ENCODE data around the gene CCR6.
"Not testable (repeated sequence)": the region's sequence is repeated elsewhere in the genome, so short reads cannot be mapped to it uniquely, and the experiment has no call there.

CCR6 gene
- total RNA-seq, result 6.2 to 13.4 (median 9.9) reads per million in 3 donors

GRCh38 chr6:167122827-167123657, at the start of gene CCR6:
Gene CCR6 (plus strand): TSS chr6:167123096. CDS start chr6:167136135, 13,039 bp downstream.
- H3K4me1 ChIP-seq (ENCODE audit: control insufficient read depth, insufficient read depth, low read length, poor library complexity, severe bottlenecking), result peaks cover 73% of the 10 kb centered on the region
- peaks cover 4% of the 10 kb centered on the region for H3K36me3 ChIP-seq (ENCODE audit: control insufficient read depth, insufficient read depth, low read length)
- H3K4me3 ChIP-seq (ENCODE audit: insufficient read depth, low read depth, low read length, poor library complexity, severe bottlenecking), result peak within 1 kb of the TSS; percentile 20
- H3K9me3 ChIP-seq (ENCODE audit: control insufficient read depth, low read length), result no peaks in the 10 kb centered on the region
- H3K27me3 ChIP-seq (replicated peaks; ENCODE audit: control insufficient read depth, insufficient read depth, low read length, poor library complexity, severe bottlenecking), result no peaks in the 10 kb centered on the region
- peak within 1 kb of the TSS; percentile 62 for H3K27ac ChIP-seq (ENCODE audit: insufficient read depth, low read length, poor library complexity, severe bottlenecking)
- DNase-seq, result no peak

- H3K4me1 ChIP-seq (ENCODE audit: control insufficient read depth, insufficient read depth, low read length, poor library complexity, severe bottlenecking), result no peaks in the 10 kb centered on the region
- no peaks in the 10 kb centered on the region for H3K36me3 ChIP-seq (ENCODE audit: control insufficient read depth, insufficient read depth, low read length)
- no peak overlapping the region for H3K4me3 ChIP-seq (ENCODE audit: insufficient read depth, low read depth, low read length, poor library complexity, severe bottlenecking)
- H3K27ac ChIP-seq (ENCODE audit: insufficient read depth, low read length, poor library complexity, severe bottlenecking), result no peak overlapping the region
- H3K9me3 ChIP-seq (ENCODE audit: control insufficient read depth, low read length), result no peaks in the 10 kb centered on the region
- H3K27me3 ChIP-seq (replicated peaks; ENCODE audit: control insufficient read depth, insufficient read depth, low read length, poor library complexity, severe bottlenecking), result no peaks in the 10 kb centered on the region
- no peak for DNase-seq
Observed at GRCh38 chr6:167073679-167074274, 49.1 kb upstream of the CCR6 start.

GRCh38 chr6:167077241-167077932, 45.5 kb upstream of the CCR6 start:
- H3K9me3 ChIP-seq (ENCODE audit: control insufficient read depth, low read length), result no peaks in the 10 kb centered on the region
- H3K4me1 ChIP-seq (ENCODE audit: control insufficient read depth, insufficient read depth, low read length, poor library complexity, severe bottlenecking), result peaks cover 11% of the 10 kb centered on the region
- H3K36me3 ChIP-seq (ENCODE audit: control insufficient read depth, insufficient read depth, low read length), result no peaks in the 10 kb centered on the region
- no peak overlapping the region for H3K4me3 ChIP-seq (ENCODE audit: insufficient read depth, low read depth, low read length, poor library complexity, severe bottlenecking)
- no peak for DNase-seq
- no peaks in the 10 kb centered on the region for H3K27me3 ChIP-seq (replicated peaks; ENCODE audit: control insufficient read depth, insufficient read depth, low read length, poor library complexity, severe bottlenecking)
- H3K27ac ChIP-seq (ENCODE audit: insufficient read depth, low read length, poor library complexity, severe bottlenecking), result no peak overlapping the region

- no peak for DNase-seq
- Histone ChIP-seq H3K4me1 (ENCODE audit: control insufficient read depth, insufficient read depth, low read length, poor library complexity, severe bottlenecking) (peaks cover 11% of the 10 kb centered on the region), H3K4me3 (ENCODE audit: insufficient read depth, low read depth, low read length, poor library complexity, severe bottlenecking) (no peak overlapping the region), H3K27ac (ENCODE audit: insufficient read depth, low read length, poor library complexity, severe bottlenecking) (no peak overlapping the region), H3K36me3 (ENCODE audit: control insufficient read depth, insufficient read depth, low read length) (no peaks in the 10 kb centered on the region), H3K27me3 (replicated peaks; ENCODE audit: control insufficient read depth, insufficient read depth, low read length, poor library complexity, severe bottlenecking) (no peaks in the 10 kb centered on the region), H3K9me3 (ENCODE audit: control insufficient read depth, low read length) (no peaks in the 10 kb centered on the region)
Observed at GRCh38 chr6:167078745-167079144, 44.2 kb upstream of the CCR6 start.

GRCh38 chr6:167079853-167080297, 43.0 kb upstream of the CCR6 start:
- DNase-seq, result peak; percentile 53 to 59 (median 58)
- Histone ChIP-seq H3K36me3 (ENCODE audit: control insufficient read depth, insufficient read depth, low read length) (no peaks in the 10 kb centered on the region), H3K4me3 (ENCODE audit: insufficient read depth, low read depth, low read length, poor library complexity, severe bottlenecking) (no peak overlapping the region), H3K27ac (ENCODE audit: insufficient read depth, low read length, poor library complexity, severe bottlenecking) (no peak overlapping the region), H3K27me3 (replicated peaks; ENCODE audit: control insufficient read depth, insufficient read depth, low read length, poor library complexity, severe bottlenecking) (no peaks in the 10 kb centered on the region), H3K9me3 (ENCODE audit: control insufficient read depth, low read length) (no peaks in the 10 kb centered on the region), H3K4me1 (ENCODE audit: control insufficient read depth, insufficient read depth, low read length, poor library complexity, severe bottlenecking) (peaks cover 11% of the 10 kb centered on the region)

- Histone ChIP-seq H3K36me3 (ENCODE audit: control insufficient read depth, insufficient read depth, low read length) (no peaks in the 10 kb centered on the region), H3K27me3 (replicated peaks; ENCODE audit: control insufficient read depth, insufficient read depth, low read length, poor library complexity, severe bottlenecking) (no peaks in the 10 kb centered on the region), H3K4me1 (ENCODE audit: control insufficient read depth, insufficient read depth, low read length, poor library complexity, severe bottlenecking) (peaks cover 25% of the 10 kb centered on the region), H3K4me3 (ENCODE audit: insufficient read depth, low read depth, low read length, poor library complexity, severe bottlenecking) (no peak overlapping the region), H3K27ac (ENCODE audit: insufficient read depth, low read length, poor library complexity, severe bottlenecking) (no peak overlapping the region), H3K9me3 (ENCODE audit: control insufficient read depth, low read length) (no peaks in the 10 kb centered on the region)
- DNase-seq, result no peak
Observed at GRCh38 chr6:167087857-167088354, 35.0 kb upstream of the CCR6 start.

GRCh38 chr6:167088741-167089140, 34.2 kb upstream of the CCR6 start:
- not testable (repeated sequence) for DNase-seq; H3K9me3 ChIP-seq (ENCODE audit: control insufficient read depth, low read length); H3K27ac ChIP-seq (ENCODE audit: insufficient read depth, low read length, poor library complexity, severe bottlenecking); H3K4me3 ChIP-seq (ENCODE audit: insufficient read depth, low read depth, low read length, poor library complexity, severe bottlenecking); H3K27me3 ChIP-seq (replicated peaks; ENCODE audit: control insufficient read depth, insufficient read depth, low read length, poor library complexity, severe bottlenecking); H3K36me3 ChIP-seq (ENCODE audit: control insufficient read depth, insufficient read depth, low read length)
- H3K4me1 ChIP-seq (ENCODE audit: control insufficient read depth, insufficient read depth, low read length, poor library complexity, severe bottlenecking), result peaks cover 33% of the 10 kb centered on the region

- H3K27ac ChIP-seq (ENCODE audit: insufficient read depth, low read length, poor library complexity, severe bottlenecking), result no peak overlapping the region
- no peaks in the 10 kb centered on the region for H3K36me3 ChIP-seq (ENCODE audit: control insufficient read depth, insufficient read depth, low read length)
- H3K27me3 ChIP-seq (replicated peaks; ENCODE audit: control insufficient read depth, insufficient read depth, low read length, poor library complexity, severe bottlenecking), result no peaks in the 10 kb centered on the region
- peaks cover 40% of the 10 kb centered on the region for H3K4me1 ChIP-seq (ENCODE audit: control insufficient read depth, insufficient read depth, low read length, poor library complexity, severe bottlenecking)
- no peak overlapping the region for H3K4me3 ChIP-seq (ENCODE audit: insufficient read depth, low read depth, low read length, poor library complexity, severe bottlenecking)
- no peak for DNase-seq
- no peaks in the 10 kb centered on the region for H3K9me3 ChIP-seq (ENCODE audit: control insufficient read depth, low read length)
Observed at GRCh38 chr6:167089243-167090142, 33.4 kb upstream of the CCR6 start.

GRCh38 chr6:167090171-167090570, 32.7 kb upstream of the CCR6 start:
- no peak overlapping the region for H3K4me3 ChIP-seq (ENCODE audit: insufficient read depth, low read depth, low read length, poor library complexity, severe bottlenecking)
- no peaks in the 10 kb centered on the region for H3K9me3 ChIP-seq (ENCODE audit: control insufficient read depth, low read length)
- H3K36me3 ChIP-seq (ENCODE audit: control insufficient read depth, insufficient read depth, low read length), result no peaks in the 10 kb centered on the region
- H3K4me1 ChIP-seq (ENCODE audit: control insufficient read depth, insufficient read depth, low read length, poor library complexity, severe bottlenecking), result peaks cover 47% of the 10 kb centered on the region
- no peaks in the 10 kb centered on the region for H3K27me3 ChIP-seq (replicated peaks; ENCODE audit: control insufficient read depth, insufficient read depth, low read length, poor library complexity, severe bottlenecking)
- no peak for DNase-seq
- H3K27ac ChIP-seq (ENCODE audit: insufficient read depth, low read length, poor library complexity, severe bottlenecking), result peak overlapping the region; percentile 80

Data from effector memory CD4-positive, alpha-beta T cell (primary cell).